Pancreas (tissue), 10 donors: Measurements from ENCODE around the gene AP1B1. TPM values are rescaled to one million over a fixed set of nuclear protein-coding genes. Genes with fewer than 3 reads are reported as not detected.

ENCODE experiments used
- ATAC-seq, 4 donors: fragments of 200-7000 bp; cut with Tn5 transposase; one replicate each; pipeline versions ENCODE4 v1.8.0 to v1.9.1; 2020; ENCODE audit warnings: mild to moderate bottlenecking in 4 of 4, moderate library complexity in 4 of 4
- DNase-seq, 6 donors: peaks; one replicate each; pipeline ENCODE4 v3.0.0-alpha.2; 2020
- FAIRE-seq: peaks from 2 replicates; lab custom pipeline; 2012; peaks lifted over from hg19 to GRCh38; lab: Jason Lieb, UNC
- H3K27ac ChIP-seq, 4 donors: fragments of 200-600 bp; sonication (generic); 1 replicate in 3 of 4; 2 replicates in 1 of 4; pipeline versions ENCODE4 v1.5.0 to v1.8.0; 2020
- H3K27me3 ChIP-seq, 4 donors: fragments of 200-600 bp; one replicate each; pipeline ENCODE4 v1.8.0; 2021
- H3K36me3 ChIP-seq, 3 donors: fragments of 200-600 bp; sonication (generic) in 1 of 3; one replicate each; pipeline versions ENCODE4 v1.5.0 to v1.8.0; 2020 to 2021
- H3K4me1 ChIP-seq, 3 donors: fragments of 200-600 bp; one replicate each; pipeline ENCODE4 v1.8.0; 2021
- H3K4me3 ChIP-seq, 4 donors: fragments of 200-600 bp; sonication (generic) in 2 of 4; one replicate each; pipeline versions ENCODE4 v1.5.0 to v1.8.0; 2020 to 2021
- H3K9me3 ChIP-seq, 4 donors: fragments of 200-600 bp; one replicate each; pipeline ENCODE4 v1.8.0; 2021
- WGBS, 2 donors: extraction: QIAGEN DNeasy Blood & Tissue Kit; methylation state at CpG; one replicate each; pipeline ENCODE4 v1.1.7; 2013; 5-methylcytosine and 5-hydroxymethylcytosine counted together
- intact Hi-C, 3 donors: fragments of 100-400 bp; cut with DNase I; formaldehyde crosslinking; loops; one replicate each; pipeline versions ENCODE4 v1.11.1 to v1.14.2; 2022
- polyA plus RNA-seq, 2 donors: library from polyadenylated mRNA; stranded (reverse); fragments of 200-250 nt; gene quantifications; one replicate each; pipeline ENCODE4 v1.2.3, GENCODE V29; 2013
- total RNA-seq, 6 donors: library from RNA; stranded (reverse); fragmentation: NEBNext Ultra II Directional in 4 of 6; extraction: Animal tissue kit (Norgen Biotek cat#: 25700) in 4 of 6; gene quantifications; one replicate each; pipeline versions ENCODE4 v1.2.1 to v1.2.4, GENCODE V29; 2021 to 2023
- TF ChIP-seq, protein P1 (sequence below), 4 donors: fragments of 200-600 bp; sonication (generic) in 3 of 4; IDR thresholded peaks; one replicate each; pipeline versions ENCODE4 v1.5.0 to v1.8.0; 2021; ENCODE audit warnings: antibody characterized with exemption in 4 of 4
- donor health status: healthy with polysubstance abuse.
- donor health status: DM: no; HTN: no; CAD: no; lungs with moderate emphysema.
- donor health status: DM: no; HTN: no; CAD: no.
- donor health status: control.
- donor health status: control.
- donor health status: Bipolar disorder and iron deficiency.
- donor health status: DM: yes; HTN: yes; CAD: no.
- donor health status: DM: no; HTN: no; CAD: no.
- donor health status: DM: no; HTN: no; CAD: no.
- donor health status: DM: yes; HTN: yes; CAD: no.

The AP1B1 gene
- total and polyA plus RNA-seq, 8 donors: 27.5 to 49.9 (median 35.8) TPM

- TF ChIP-seq, protein P1, sequence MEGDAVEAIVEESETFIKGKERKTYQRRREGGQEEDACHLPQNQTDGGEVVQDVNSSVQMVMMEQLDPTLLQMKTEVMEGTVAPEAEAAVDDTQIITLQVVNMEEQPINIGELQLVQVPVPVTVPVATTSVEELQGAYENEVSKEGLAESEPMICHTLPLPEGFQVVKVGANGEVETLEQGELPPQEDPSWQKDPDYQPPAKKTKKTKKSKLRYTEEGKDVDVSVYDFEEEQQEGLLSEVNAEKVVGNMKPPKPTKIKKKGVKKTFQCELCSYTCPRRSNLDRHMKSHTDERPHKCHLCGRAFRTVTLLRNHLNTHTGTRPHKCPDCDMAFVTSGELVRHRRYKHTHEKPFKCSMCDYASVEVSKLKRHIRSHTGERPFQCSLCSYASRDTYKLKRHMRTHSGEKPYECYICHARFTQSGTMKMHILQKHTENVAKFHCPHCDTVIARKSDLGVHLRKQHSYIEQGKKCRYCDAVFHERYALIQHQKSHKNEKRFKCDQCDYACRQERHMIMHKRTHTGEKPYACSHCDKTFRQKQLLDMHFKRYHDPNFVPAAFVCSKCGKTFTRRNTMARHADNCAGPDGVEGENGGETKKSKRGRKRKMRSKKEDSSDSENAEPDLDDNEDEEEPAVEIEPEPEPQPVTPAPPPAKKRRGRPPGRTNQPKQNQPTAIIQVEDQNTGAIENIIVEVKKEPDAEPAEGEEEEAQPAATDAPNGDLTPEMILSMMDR (IDR thresholded peaks at IDR 0.05): no peak
- no peak overlapping the region for H3K4me3 ChIP-seq
- peaks cover 0 to 11% (median 0%) of the 10 kb centered on the region in 3 donors for H3K4me1 ChIP-seq
- H3K27ac ChIP-seq: no peak overlapping the region
- intact Hi-C loops: no loop called here
- no peak for FAIRE-seq
- no peaks in the 10 kb centered on the region for H3K9me3 ChIP-seq
- no peak for DNase-seq
- WGBS, 2 donors: 83 to 95% methylated on average over 2 of the region's 2 CpGs
- peaks cover 0 to 8% (median 2%) of the 10 kb centered on the region in 4 donors for H3K27me3 ChIP-seq
- H3K36me3 ChIP-seq: no peaks in the 10 kb centered on the region
- ATAC-seq: no peak
Measured at GRCh38 chr22:29319072-29319471, 69.3 kb downstream of the AP1B1 start.

GRCh38 chr22:29317827-29318454 is 70.4 kb downstream of the AP1B1 start:
- Histone ChIP-seq H3K9me3 (no peaks in the 10 kb centered on the region), H3K27me3 (peaks cover 0 to 10% (median 4%) of the 10 kb centered on the region in 4 donors), H3K4me1 (peaks cover 0 to 14% (median 0%) of the 10 kb centered on the region in 3 donors), H3K27ac (no peak overlapping the region), H3K36me3 (no peaks in the 10 kb centered on the region), H3K4me3 (no peak overlapping the region)
- TF ChIP-seq, protein P1 (IDR thresholded peaks at IDR 0.05): no peak
- intact Hi-C loops: no loop called here
- WGBS, 2 donors: 90 to 96% methylated on average over 18 of the region's 18 CpGs
- FAIRE-seq (no peak), ATAC-seq (no peak), DNase-seq (peak in 1 of 6 donors; percentile 30)

GRCh38 chr22:29316141-29316828 is 72.1 kb downstream of the AP1B1 start:
- intact Hi-C loops: no loop called here
- no peak for ATAC-seq

DNA sequence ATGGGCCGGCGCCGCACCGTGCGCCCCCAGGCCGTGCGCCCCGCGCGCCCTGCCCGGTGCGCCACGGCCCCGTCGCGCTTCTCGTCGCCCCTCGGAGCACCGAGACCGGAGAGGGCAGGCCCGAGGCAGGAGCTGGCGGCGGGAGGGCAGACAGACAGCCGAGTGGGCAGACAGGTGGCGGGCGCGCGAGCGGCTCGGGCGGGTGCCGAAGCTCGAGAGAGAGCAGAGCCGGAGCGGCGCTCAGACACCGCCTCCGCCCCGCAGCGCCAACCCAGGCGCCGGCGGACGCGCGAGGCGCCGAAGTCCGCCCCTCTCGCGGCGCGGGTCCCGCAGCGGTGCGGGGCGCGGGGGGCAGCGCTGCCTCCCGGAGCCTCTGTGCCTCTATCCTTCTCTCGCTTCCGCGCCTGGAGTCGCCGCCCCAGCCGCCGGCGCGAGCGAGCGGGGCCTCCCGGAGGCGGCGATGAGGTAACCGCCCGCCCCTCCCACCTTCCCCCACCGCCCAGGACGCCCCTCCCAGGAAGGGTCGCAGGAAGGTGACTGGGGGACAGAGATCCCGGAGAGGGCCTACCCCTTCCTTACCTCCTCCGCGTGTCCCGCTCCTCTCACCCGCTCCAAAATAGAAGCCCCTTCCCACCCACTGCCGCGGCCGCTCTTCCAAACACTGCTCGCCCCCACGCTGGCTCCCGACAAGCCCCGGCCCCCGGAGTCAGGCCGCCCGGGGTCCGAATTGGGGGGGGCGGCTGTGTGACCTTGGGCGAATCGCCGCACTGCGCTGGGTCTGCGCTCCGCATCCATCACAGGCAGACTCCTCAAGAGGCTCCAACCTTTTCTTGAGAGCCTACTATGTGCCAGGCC is 72.9 kb downstream of the AP1B1 start, which contains the start of gene RASL10A:
RASL10A (minus strand) TSS at position 412 of the 855 bp plus-strand sequence. CDS start 451 bp downstream, outside the sequence.
- FAIRE-seq (no peak), DNase-seq (peak in 1 of 6 donors; percentile 82), ATAC-seq (no peak)
- TF ChIP-seq, protein P1 (IDR thresholded peaks at IDR 0.05): no peak
- H3K9me3 ChIP-seq: no peaks in the 10 kb centered on the region
- H3K27ac ChIP-seq: no peak within 1 kb of the TSS
- peak within 1 kb of the TSS in 3 of 4 donors; percentile 3 to 39 (median 13) for H3K4me3 ChIP-seq
- peaks cover 0 to 23% (median 0%) of the 10 kb centered on the region in 3 donors for H3K4me1 ChIP-seq
- intact Hi-C loops: no loop called here
- peaks cover 0 to 10% (median 4%) of the 10 kb centered on the region in 4 donors for H3K27me3 ChIP-seq
- no peaks in the 10 kb centered on the region for H3K36me3 ChIP-seq
- WGBS, 2 donors: 5 to 10% methylated on average over 36 to 103 of the region's 103 CpGs

More at GRCh38 chr22:29316141-29316828, 72.1 kb downstream of the AP1B1 start:
- peaks cover 0 to 10% (median 4%) of the 10 kb centered on the region in 4 donors for H3K27me3 ChIP-seq
- H3K27ac ChIP-seq: no peak overlapping the region
- TF ChIP-seq, protein P1 (IDR thresholded peaks at IDR 0.05): no peak
- WGBS, 2 donors: 61 to 68% methylated on average over 18 of the region's 18 CpGs
- peak in 1 of 6 donors; percentile 45 for DNase-seq
- no peak for FAIRE-seq
- H3K36me3 ChIP-seq: no peaks in the 10 kb centered on the region
- H3K4me1 ChIP-seq: peaks cover 0 to 17% (median 0%) of the 10 kb centered on the region in 3 donors
- H3K4me3 ChIP-seq: no peak overlapping the region
- H3K9me3 ChIP-seq: no peaks in the 10 kb centered on the region
